Measurements from ENCODE around the gene DTWD2. TPM values are rescaled to one million over a fixed set of nuclear protein-coding genes. Genes with fewer than 3 reads are reported as not detected.
"Not testable (repeated sequence)": the region's sequence is repeated elsewhere in the genome, so short reads cannot be mapped to it uniquely, and the experiment has no call there.

The DTWD2 gene
- polyA plus RNA-seq, 1 experiment: 1.9 TPM

GRCh38 chr5:118999696-119000095, 11.3 kb upstream of the DTWD2 start:
- ChIA-PET CTCF (interaction anchor here (2.2 kb wide), 1 partner anchor 11 kb away, joined by 7 read pairs; the partner anchor contains the start of gene DTWD2), POLR2A (no interaction called here)
- Histone ChIP-seq H3K4me3 (ENCODE audit: low read depth, low read length) (no peak overlapping the region), H3K9me3 (ENCODE audit: control insufficient read depth, insufficient read depth, low read length) (peaks cover 9% of the 10 kb centered on the region), H3K27me3 (ENCODE audit: control insufficient read depth, insufficient read depth, low read length) (peaks cover 2% of the 10 kb centered on the region), H3K27ac (ENCODE audit: low read depth, low read length) (no peak overlapping the region)
- no peak for DNase-seq (ENCODE audit: low read depth, low spot score)
- TF ChIP-seq CTCF (IDR thresholded peaks at IDR 0.05; ENCODE audit: low read depth, low read length): no peak

GRCh38 chr5:118998861-118999260, 10.5 kb upstream of the DTWD2 start:
- DNase-seq (ENCODE audit: low read depth, low spot score); POLR2A ChIA-PET; H3K4me3 ChIP-seq (ENCODE audit: low read depth, low read length); H3K9me3 ChIP-seq (ENCODE audit: control insufficient read depth, insufficient read depth, low read length); H3K27ac ChIP-seq (ENCODE audit: low read depth, low read length); H3K27me3 ChIP-seq (ENCODE audit: control insufficient read depth, insufficient read depth, low read length); CTCF ChIA-PET: not testable (repeated sequence)

- POLR2A ChIA-PET: no interaction called here
- H3K27ac ChIP-seq (ENCODE audit: low read depth, low read length): no peak overlapping the region
- DNase-seq (ENCODE audit: low read depth, low spot score): no peak
- TF ChIP-seq CTCF (IDR thresholded peaks at IDR 0.05; ENCODE audit: low read depth, low read length): no peak
- peaks cover 2% of the 10 kb centered on the region for H3K27me3 ChIP-seq (ENCODE audit: control insufficient read depth, insufficient read depth, low read length)
- no peak overlapping the region for H3K4me3 ChIP-seq (ENCODE audit: low read depth, low read length)
- H3K9me3 ChIP-seq (ENCODE audit: control insufficient read depth, insufficient read depth, low read length): peaks cover 9% of the 10 kb centered on the region
- CTCF ChIA-PET: interaction anchor here (1.0 to 2.1 kb wide), 3 partner anchors 8 to 439 kb away, joined by 3 to 5 read pairs (median 4); no protein-coding TSS in a partner anchor
Observed at GRCh38 chr5:118996098-118996497, 7.8 kb upstream of the DTWD2 start.

- Histone ChIP-seq H3K4me3 (ENCODE audit: low read depth, low read length) (no peak overlapping the region), H3K27ac (ENCODE audit: low read depth, low read length) (no peak overlapping the region), H3K9me3 (ENCODE audit: control insufficient read depth, insufficient read depth, low read length) (peaks cover 9% of the 10 kb centered on the region), H3K27me3 (ENCODE audit: control insufficient read depth, insufficient read depth, low read length) (no peaks in the 10 kb centered on the region)
- CTCF ChIA-PET: interaction anchor here (1.0 to 2.1 kb wide), 3 partner anchors 10 to 440 kb away, joined by 3 to 5 read pairs (median 5); no protein-coding TSS in a partner anchor
- POLR2A ChIA-PET: no interaction called here
- no peak for DNase-seq (ENCODE audit: low read depth, low spot score)
- no peak for TF ChIP-seq CTCF (IDR thresholded peaks at IDR 0.05; ENCODE audit: low read depth, low read length)
Observed at GRCh38 chr5:118994595-118994994, 6.2 kb upstream of the DTWD2 start.

- H3K27me3 ChIP-seq (ENCODE audit: control insufficient read depth, insufficient read depth, low read length); CTCF ChIA-PET; H3K9me3 ChIP-seq (ENCODE audit: control insufficient read depth, insufficient read depth, low read length); DNase-seq (ENCODE audit: low read depth, low spot score); H3K27ac ChIP-seq (ENCODE audit: low read depth, low read length); POLR2A ChIA-PET; H3K4me3 ChIP-seq (ENCODE audit: low read depth, low read length): not testable (repeated sequence)
Observed at GRCh38 chr5:118993118-118993517, 4.8 kb upstream of the DTWD2 start.

GRCh38 chr5:118992055-118992454, 3.7 kb upstream of the DTWD2 start:
- POLR2A ChIA-PET, CTCF ChIA-PET: not testable (repeated sequence)

More at GRCh38 chr5:118992055-118992454, 3.7 kb upstream of the DTWD2 start:
- not testable (repeated sequence) for H3K9me3 ChIP-seq (ENCODE audit: control insufficient read depth, insufficient read depth, low read length); H3K4me3 ChIP-seq (ENCODE audit: low read depth, low read length); H3K27me3 ChIP-seq (ENCODE audit: control insufficient read depth, insufficient read depth, low read length); H3K27ac ChIP-seq (ENCODE audit: low read depth, low read length); DNase-seq (ENCODE audit: low read depth, low spot score)
